ENCODE data around the gene AGPS. TPM values are rescaled to one million over a fixed set of nuclear protein-coding genes. Genes with fewer than 3 reads are reported as not detected.

AGPS gene
- total RNA-seq, 1 experiment from 2014 or later = 107 TPM

- Histone ChIP-seq H2AFZ (no peak overlapping the region), H3K9me3 (ENCODE audit: insufficient read depth, low read depth) (0 out of 2 replicates have a peak, but pooled peaks cover 6% of the 10 kb centered on the region), H3K27ac (no peak overlapping the region), H3K27me3 (ENCODE audit: insufficient read depth, low read depth) (no peaks in the 10 kb centered on the region), H3K79me2 (ENCODE audit: low read depth) (no peaks in the 10 kb centered on the region), H3K4me1 (replicated peaks; ENCODE audit: insufficient read depth) (0 out of 2 replicates have a peak, but pooled peaks cover 5% of the 10 kb centered on the region), H3K4me3 (no peak overlapping the region), H3K9me2 (ENCODE audit: insufficient read depth) (no peaks in the 10 kb centered on the region), H3K36me3 (ENCODE audit: low read depth) (peaks cover 18% of the 10 kb centered on the region), H3K4me2 (no peak overlapping the region), H4K20me1 (ENCODE audit: insufficient read depth) (no peaks in the 10 kb centered on the region), H3F3A (ENCODE audit: insufficient read depth, low read depth) (no peaks in the 10 kb centered on the region)
- no TSS peak for BruUV-seq (replicated peaks)
- no peak for DNase-seq
- TF ChIP-seq EZH2 (IDR thresholded peaks at IDR 0.05; ENCODE audit: low read depth) = no peak
- TF ChIP-seq, protein P1, sequence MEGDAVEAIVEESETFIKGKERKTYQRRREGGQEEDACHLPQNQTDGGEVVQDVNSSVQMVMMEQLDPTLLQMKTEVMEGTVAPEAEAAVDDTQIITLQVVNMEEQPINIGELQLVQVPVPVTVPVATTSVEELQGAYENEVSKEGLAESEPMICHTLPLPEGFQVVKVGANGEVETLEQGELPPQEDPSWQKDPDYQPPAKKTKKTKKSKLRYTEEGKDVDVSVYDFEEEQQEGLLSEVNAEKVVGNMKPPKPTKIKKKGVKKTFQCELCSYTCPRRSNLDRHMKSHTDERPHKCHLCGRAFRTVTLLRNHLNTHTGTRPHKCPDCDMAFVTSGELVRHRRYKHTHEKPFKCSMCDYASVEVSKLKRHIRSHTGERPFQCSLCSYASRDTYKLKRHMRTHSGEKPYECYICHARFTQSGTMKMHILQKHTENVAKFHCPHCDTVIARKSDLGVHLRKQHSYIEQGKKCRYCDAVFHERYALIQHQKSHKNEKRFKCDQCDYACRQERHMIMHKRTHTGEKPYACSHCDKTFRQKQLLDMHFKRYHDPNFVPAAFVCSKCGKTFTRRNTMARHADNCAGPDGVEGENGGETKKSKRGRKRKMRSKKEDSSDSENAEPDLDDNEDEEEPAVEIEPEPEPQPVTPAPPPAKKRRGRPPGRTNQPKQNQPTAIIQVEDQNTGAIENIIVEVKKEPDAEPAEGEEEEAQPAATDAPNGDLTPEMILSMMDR (conservative IDR thresholded peaks at IDR 0.05) = no peak
- ChIA-PET CTCF (no interaction called here), POLR2A (ENCODE audit: unreplicated experiment) (no interaction called here)
- intact Hi-C loops (cut with micrococcal nuclease; ENCODE audit: unreplicated experiment) = no loop called here
These were observed 79.4 kb downstream of the AGPS start for GRCh38 chr2:177471990-177472389.

- ChIA-PET POLR2A (ENCODE audit: unreplicated experiment) (no interaction called here), CTCF (no interaction called here)
- no peaks in the 10 kb centered on the region for H4K20me1 ChIP-seq (ENCODE audit: insufficient read depth)
- no peak overlapping the region for H3K4me2 ChIP-seq
- intact Hi-C loops (cut with micrococcal nuclease; ENCODE audit: unreplicated experiment) = loop anchor here (2.0 kb wide), 1 partner anchor 78 kb away; no protein-coding TSS in a partner anchor
- no peaks in the 10 kb centered on the region for H3K79me2 ChIP-seq (ENCODE audit: low read depth)
- no peak overlapping the region for H3K27ac ChIP-seq
- no peaks in the 10 kb centered on the region for H3K27me3 ChIP-seq (ENCODE audit: insufficient read depth, low read depth)
- H3K9me3 ChIP-seq (ENCODE audit: insufficient read depth, low read depth) = peaks cover 18% of the 10 kb centered on the region; the same call in 1 of the 2 replicates
- no TSS peak for BruUV-seq (replicated peaks)
- H3K4me1 ChIP-seq (replicated peaks; ENCODE audit: insufficient read depth) = 0 out of 2 replicates have a peak, but pooled peaks cover 5% of the 10 kb centered on the region
- TF ChIP-seq, protein P1 (conservative IDR thresholded peaks at IDR 0.05) = no peak
- no peak for TF ChIP-seq EZH2 (IDR thresholded peaks at IDR 0.05; ENCODE audit: low read depth)
- peaks cover 6% of the 10 kb centered on the region; the same call in 1 of the 2 replicates for H3F3A ChIP-seq (ENCODE audit: insufficient read depth, low read depth)
- DNase-seq = no peak
- H2AFZ ChIP-seq = no peak overlapping the region
- peaks cover 27% of the 10 kb centered on the region for H3K36me3 ChIP-seq (ENCODE audit: low read depth)
- H3K4me3 ChIP-seq = no peak overlapping the region
- H3K9me2 ChIP-seq (ENCODE audit: insufficient read depth) = no peaks in the 10 kb centered on the region
These were observed 81.7 kb downstream of the AGPS start for GRCh38 chr2:177474301-177474700.

DNA sequence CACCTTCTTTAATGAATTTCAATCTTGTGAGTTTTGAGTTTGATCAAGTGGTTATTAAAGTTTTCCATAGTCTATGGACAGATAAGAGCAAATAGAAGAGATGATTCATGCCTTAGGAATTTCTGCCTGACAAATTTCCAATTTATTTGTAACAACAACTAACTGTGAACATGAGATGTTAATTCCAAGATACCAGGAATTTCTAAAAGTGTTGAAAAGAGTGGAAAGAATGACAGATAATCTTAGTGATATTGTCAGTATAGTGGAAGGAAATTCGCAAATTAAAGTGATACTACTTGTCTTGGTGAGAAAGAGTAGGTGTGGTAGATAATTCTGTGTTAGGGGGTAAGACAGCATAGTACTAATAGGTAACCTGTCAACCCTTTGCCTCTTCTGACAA, 82.4 kb downstream of the AGPS start:
- Histone ChIP-seq H2AFZ (no peak overlapping the region), H3K4me3 (no peak overlapping the region), H4K20me1 (ENCODE audit: insufficient read depth) (no peaks in the 10 kb centered on the region), H3K9me2 (ENCODE audit: insufficient read depth) (no peaks in the 10 kb centered on the region), H3K4me1 (replicated peaks; ENCODE audit: insufficient read depth) (0 out of 2 replicates have a peak, but pooled peaks cover 5% of the 10 kb centered on the region), H3K27me3 (ENCODE audit: insufficient read depth, low read depth) (no peaks in the 10 kb centered on the region), H3K27ac (no peak overlapping the region), H3K36me3 (ENCODE audit: low read depth) (peaks cover 27% of the 10 kb centered on the region), H3F3A (ENCODE audit: insufficient read depth, low read depth) (peaks cover 6% of the 10 kb centered on the region; the same call in 1 of the 2 replicates), H3K9me3 (ENCODE audit: insufficient read depth, low read depth) (peaks cover 18% of the 10 kb centered on the region; the same call in 1 of the 2 replicates), H3K79me2 (ENCODE audit: low read depth) (no peaks in the 10 kb centered on the region), H3K4me2 (no peak overlapping the region)
- intact Hi-C loops (cut with micrococcal nuclease; ENCODE audit: unreplicated experiment) = loop anchor here (2.0 kb wide), 1 partner anchor 78 kb away; no protein-coding TSS in a partner anchor
- no peak for DNase-seq
- ChIA-PET POLR2A (ENCODE audit: unreplicated experiment) (no interaction called here), CTCF (no interaction called here)
- TF ChIP-seq, protein P1 (conservative IDR thresholded peaks at IDR 0.05) = no peak
- TF ChIP-seq EZH2 (IDR thresholded peaks at IDR 0.05; ENCODE audit: low read depth) = no peak
- BruUV-seq (replicated peaks) = no TSS peak

Measured in PC-9 (cell line).